GM18505 (cell line): Measurements from ENCODE around the gene RHBDF2.

ENCODE experiments used
- ATAC-seq: cut with Tn5 transposase; IDR thresholded peaks from one replicate; pipeline ENCODE4 v1.9.1; 2021; ENCODE audit not compliant: unreplicated experiment
- POLR2A ChIP-seq: IDR thresholded peaks from 4 replicates; pipeline ENCODE4 v1.6.1; 2011; ENCODE audit warnings: borderline replicate concordance; ENCODE audit not compliant: insufficient read depth, insufficient read length; ENCODE audit errors: extremely low read depth

The RHBDF2 gene

DNA sequence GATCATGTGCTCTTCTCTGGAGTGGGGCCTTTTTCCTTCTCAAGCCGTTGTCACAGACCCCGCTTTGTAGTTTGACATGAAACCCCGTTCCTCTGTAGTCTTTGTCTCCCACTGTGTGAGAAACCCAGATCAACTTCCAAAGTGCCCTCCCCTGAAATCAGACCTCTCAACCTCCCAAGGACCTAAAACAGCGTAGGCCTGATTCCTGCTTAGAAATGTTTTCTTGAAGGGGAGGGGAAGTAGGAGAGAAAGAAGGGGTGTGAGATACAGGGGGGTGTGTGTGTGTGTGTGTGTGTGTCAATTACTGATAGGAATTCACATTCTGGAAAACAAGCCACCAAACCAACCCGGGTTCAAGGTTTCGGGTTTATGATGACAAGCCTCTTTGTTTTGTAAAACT is 49.7 kb downstream of the RHBDF2 start:
- no peak for TF ChIP-seq POLR2A
- ATAC-seq, result no peak

DNA sequence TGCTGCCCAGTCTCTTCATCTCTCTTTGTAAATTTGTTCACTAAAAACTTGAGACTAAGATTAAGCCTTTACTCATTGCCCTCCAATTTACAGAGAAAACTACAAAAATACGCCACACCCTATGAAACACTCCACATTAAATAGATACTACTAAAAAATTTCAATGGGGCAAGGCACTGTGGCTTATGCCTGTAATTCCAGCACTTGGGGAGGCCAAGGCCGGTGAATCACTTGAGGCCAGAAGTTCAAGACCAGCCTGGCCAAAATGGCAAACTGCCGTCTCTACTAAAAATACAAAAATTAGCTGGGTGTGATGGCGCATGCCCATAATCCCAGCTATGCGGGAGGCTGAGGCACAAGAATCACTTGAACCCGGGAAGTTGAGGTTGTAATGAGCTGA is 52.1 kb downstream of the RHBDF2 start:
- no peak for TF ChIP-seq POLR2A
- ATAC-seq, result no peak

DNA sequence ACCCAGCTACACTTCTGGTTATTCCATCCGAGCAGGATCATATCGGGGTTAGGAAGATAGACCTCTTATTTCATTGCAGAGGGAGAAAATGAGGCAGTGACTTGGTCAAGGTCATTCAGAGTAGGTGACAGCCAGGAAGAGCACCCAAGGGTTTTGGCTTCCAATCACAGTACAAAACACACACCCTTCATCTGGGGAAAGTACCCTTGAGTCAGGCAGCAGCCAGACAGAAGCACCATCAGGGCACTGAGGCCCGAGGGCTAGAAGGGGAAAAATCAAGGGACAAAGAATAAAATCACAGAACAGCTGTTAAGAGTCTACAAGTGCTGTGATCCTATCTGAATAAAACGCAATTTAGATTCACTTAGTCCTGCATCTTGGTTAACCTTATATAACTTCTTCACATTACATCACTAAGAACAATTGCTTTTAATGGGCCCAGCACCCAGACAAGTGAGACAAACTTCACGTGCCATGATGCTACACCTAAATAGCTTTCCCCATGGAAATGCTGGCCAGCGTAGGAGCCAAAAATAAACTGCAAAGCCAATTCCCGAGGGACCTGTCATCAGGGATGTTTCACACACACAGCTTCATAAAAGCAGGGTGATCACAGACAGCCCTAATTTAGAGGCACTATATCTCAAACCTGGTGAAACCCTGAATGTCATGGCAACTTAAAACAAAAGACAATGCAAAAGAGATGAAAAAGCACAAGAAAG is 53.1 kb downstream of the RHBDF2 start:
- ATAC-seq, result no peak
- no peak for TF ChIP-seq POLR2A

DNA sequence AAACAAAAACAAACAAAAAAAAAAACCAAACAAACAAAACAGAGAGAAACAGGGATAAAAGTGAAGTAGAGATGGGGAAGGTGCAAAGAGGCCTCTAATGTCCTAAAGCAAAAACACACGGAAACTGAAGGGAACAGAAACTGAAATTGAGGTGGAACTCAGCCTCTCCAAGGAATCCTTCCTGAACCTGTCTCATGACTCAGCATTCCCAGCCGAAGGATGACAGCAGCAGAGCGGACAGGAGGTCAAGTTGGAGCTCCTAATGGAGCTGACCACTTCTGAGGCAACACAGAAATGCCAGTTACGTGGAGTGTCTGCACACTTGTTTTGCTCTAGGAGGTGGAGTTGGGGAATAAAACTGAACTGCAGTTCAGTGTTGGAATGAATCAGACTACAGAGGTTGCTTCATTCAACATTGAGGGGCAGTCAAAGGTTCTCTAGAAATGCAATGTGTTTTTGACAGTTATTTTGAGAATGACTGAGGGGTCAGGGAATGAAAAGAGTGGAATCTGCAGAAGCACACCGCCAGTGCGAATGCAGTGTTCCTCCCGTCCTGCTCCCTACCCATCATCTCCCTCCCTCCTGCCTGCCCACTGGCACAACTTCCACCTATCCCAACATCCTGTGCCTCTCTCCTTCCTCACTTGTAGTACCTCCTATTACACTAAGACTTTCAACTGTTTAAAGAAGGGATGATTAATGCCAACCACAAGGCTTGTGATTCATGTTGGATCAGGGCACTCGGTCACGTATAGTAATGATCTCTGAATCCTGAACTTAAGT is 54.6 kb downstream of the RHBDF2 start:
- TF ChIP-seq POLR2A, result no peak
- no peak for ATAC-seq

DNA sequence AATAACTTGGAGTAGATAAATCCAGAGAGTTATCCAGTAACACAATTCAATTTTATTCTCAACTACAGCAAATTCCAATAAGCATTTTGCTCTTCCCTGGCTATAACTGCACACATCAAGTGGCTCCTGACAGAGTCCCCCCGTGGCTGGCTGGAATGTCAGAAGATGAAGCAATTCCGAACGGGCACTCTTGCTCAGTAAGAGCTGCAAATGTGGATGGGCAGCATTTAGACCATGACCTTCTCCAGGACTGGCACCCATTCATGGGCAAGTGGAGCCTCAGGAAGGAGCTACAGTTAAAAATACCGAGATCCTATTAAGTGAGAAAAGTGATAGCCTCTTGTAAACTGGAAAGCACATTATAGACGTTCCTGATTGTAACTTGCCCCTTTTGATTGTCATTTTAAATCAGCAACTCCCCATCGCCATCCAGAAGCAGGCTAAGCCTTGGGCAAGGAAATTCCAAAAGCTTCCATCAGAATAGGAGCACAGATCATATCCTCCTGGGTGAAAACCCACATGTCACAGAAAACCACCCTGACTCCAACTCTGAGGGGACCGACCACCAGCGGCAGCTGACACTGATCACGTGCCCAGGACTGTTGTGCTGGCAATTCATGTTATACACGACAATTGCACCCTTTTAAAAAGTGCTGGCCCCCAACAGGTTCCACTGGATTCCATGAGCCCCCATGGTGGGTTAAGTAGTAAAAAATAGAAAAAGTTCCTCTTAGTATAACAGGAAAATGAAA is 55.4 kb downstream of the RHBDF2 start:
- TF ChIP-seq POLR2A, result no peak
- no peak for ATAC-seq

DNA sequence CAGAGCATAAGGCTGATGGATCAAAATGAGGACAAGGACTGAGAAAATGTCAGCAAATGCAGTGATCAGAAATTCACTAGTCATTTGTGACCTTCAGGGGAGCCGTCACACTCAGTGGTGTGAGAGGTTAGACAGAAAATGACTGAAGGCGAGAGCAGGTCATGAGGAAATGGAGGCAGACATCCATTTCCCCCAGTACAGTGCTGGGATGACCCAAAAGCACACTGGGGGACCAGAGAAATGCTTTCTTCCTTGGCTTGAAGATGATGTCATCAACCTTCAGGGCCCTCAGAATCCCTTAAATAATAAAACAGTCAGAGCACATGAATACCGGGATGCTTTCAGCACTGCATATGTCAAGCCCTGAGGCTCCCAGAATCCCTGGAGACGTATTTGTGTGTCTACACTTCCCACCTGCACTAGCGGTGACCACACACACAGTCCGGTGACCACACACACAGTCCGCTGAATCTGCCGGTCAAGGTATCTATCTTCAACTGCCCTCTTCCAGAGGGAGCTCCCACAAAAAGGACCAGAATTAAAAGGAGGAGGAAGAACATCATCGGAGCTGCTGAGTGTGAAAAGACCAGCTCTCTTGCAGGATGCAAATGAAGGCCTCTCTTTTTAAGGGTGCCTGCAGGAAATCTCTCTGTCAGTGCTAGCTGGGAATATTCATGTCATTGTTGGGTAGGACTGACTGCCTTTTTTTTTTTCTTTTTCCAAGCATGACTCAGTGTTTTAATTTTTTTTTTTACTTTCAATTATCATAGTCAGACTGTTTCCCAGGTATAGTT is 56.5 kb downstream of the RHBDF2 start:
- no peak for TF ChIP-seq POLR2A
- ATAC-seq, result no peak

DNA sequence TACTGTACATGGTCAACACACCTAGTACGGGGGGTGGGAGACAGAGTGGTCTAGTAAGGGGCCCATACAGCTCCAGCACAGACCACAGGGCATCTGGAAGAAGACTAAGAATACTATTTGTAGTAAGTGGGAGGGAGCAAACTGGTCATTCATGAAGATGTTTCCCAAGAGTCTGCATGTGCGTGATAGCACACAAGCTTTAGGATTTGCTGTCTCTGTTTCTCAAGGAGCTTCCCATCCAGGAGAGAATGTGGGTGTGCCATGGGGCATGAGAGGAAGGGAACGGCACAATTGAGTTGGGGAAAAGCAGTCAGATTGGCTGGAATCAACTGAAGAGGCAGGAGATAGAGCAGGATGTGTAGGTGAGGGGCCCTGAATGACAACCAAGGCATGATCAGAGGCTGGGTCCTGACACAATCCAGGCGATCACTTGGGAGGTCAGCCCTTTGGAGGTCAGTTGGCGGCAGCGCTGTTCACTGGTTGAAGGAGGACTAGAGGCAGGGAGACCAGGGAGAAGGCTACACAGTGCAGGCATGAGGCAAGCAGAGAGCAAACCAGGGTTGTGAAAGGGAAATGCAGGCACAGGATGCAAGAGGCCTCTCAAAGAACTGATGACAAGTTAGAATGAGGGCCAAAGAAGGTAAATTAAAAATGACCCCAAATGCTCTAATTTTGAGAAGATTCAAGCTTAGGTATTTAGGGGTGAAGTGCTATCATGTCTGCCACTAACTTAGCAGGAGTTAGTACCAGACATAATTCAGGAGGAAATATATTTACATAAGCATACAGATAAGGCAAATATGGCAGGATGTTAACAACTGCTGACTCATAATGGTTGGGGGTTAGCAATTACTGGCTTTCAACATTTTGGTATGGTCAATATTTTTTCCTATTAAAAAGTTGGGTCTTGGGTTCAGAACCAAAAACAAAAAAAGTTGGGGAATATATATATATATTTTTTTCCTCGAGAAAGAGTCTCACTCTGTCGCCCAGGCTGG is 58.6 kb downstream of the RHBDF2 start:
- no peak for ATAC-seq
- TF ChIP-seq POLR2A, result no peak

DNA sequence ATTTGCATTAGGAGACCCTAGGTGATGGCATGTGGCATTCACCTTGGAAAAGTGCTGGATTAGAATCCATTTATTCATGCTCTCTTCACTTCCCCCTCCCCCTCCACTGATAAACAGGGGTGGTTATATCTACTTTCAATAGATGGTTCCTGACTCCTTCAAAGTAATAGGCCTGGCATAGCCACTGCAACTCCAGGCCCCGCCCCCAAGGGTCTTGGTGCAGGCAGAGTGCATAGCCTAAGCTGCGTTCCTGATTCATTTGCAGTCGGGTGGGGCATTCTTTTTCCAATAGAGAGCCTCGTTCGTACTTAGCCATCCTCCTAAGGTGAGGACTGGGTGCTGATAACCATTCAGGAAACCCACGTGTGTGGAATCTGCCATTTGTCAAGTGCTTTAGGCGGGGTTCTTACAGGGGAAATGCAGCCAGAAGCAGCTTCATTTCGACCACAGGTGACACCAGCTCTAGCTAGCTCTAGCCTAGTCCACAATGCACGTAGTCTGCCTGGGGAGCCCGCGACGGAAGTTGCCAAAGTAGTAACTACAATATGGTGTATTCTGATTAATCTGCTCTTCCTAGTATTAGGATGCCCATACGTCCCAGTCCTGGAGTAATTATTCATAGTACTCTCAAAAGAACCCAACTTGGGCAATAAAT is 59.4 kb downstream of the RHBDF2 start:
- no peak for ATAC-seq
- no peak for TF ChIP-seq POLR2A

DNA sequence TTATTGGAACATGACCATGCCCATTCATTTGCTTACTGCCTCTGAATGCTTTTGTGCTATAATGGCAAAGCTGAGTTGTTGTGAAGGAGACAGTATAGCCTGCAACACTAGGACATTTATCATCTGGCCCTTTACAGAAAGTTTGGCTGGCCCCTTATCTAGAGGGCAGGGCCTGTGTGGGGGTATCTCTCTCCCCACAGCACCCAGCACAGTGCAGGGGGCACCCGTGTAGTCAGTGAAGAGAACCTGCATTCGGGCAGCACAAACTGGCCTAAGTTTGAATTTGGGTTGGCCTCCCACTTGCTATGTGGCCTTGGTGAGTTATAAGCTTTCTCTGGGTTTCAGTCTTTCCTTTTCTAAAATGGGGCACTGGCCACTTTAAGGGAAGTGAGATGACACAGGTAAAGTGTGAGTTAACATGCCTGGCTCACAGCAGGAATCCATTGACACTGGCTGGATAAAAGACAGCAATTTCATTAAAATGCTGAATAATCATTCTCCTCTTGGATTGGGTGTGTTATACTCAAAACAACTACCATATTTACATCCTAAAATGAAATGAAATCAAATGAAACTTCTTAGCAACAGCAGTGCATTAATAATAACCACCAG is 60.4 kb downstream of the RHBDF2 start:
- no peak for TF ChIP-seq POLR2A
- ATAC-seq, result no peak

DNA sequence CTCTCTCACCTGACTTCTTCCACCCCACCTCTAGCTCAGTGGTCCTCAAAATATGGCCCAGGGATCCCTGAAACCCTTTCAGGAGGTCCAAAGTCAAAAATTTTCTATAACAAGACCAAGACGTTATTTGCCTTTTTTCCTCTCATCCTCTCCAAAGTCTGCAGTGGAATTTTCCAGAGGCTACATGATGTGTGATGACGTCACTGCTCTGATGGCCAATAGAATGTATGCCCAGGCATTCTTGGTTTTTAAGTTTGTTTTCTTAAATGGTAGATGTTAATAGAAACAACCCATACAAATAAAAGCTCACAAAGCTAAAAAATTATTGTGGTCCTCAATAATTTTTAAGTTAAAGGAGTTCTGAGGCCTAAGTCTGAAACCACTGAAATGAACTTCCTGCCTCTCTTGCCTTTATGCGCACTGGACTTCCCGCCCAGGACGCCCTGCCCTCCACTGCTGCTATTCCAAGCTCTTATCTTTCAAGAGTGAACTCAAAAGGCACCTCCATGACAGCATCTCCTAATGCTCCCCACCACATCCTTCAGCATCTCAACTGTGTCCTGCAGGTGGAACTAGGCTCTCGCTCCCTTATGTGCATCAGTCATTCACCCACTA is 61.8 kb downstream of the RHBDF2 start:
- TF ChIP-seq POLR2A, result no peak
- ATAC-seq, result no peak

DNA sequence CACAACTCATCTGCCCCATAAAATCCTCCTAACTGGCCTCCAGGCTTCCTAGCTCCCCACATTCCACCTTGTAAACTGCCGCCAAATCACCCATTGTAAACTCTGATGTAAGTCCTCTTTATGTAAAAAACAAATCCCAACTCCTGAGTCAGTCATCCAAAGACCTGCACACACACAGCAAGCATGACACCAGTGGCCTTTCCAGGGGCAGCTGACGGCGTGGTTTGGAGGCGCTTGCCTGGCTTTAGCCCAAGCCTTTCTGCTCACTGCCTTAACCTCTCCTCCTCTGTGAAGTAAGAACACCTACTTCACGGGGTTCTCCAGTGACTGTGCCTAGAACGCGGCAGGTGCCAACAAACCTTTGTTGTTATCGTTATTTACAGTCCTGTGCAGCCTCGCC is 62.3 kb downstream of the RHBDF2 start:
- TF ChIP-seq POLR2A, result no peak
- no peak for ATAC-seq
